ENCODE results near the gene EMX1.
A peak's percentile ranks its signal among the peaks of the same experiment; 100 is the strongest.

The EMX1 gene

GRCh38 chr2:72926368-72926767 is 9.0 kb downstream of the EMX1 start:
- no peak for DNase-seq

GRCh38 chr2:72926811-72927465 is 9.6 kb downstream of the EMX1 start:
- no peak for DNase-seq

GRCh38 chr2:72927619-72928550 is 10.6 kb downstream of the EMX1 start:
- peak; percentile 5 for DNase-seq

GRCh38 chr2:72929010-72929409 is 11.7 kb downstream of the EMX1 start:
- DNase-seq, result no peak

- DNase-seq, result peak; percentile 12
Measured at GRCh38 chr2:72931280-72931910, 14.1 kb downstream of the EMX1 start.

GRCh38 chr2:72932045-72932740 is 14.9 kb downstream of the EMX1 start:
- peak; percentile 7 for DNase-seq

- peak; percentile 9 for DNase-seq
Measured at GRCh38 chr2:72932805-72933204, 15.5 kb downstream of the EMX1 start.

- DNase-seq, result peak; percentile 4
Measured at GRCh38 chr2:72933207-72933606, 15.9 kb downstream of the EMX1 start.

- DNase-seq, result peak; percentile 16
Measured at GRCh38 chr2:72933646-72934151, 16.4 kb downstream of the EMX1 start.

- DNase-seq, result peak; percentile 14
Measured at GRCh38 chr2:72934683-72935610, 17.6 kb downstream of the EMX1 start.

GRCh38 chr2:72935611-72935957 is 18.3 kb downstream of the EMX1 start:
- no peak for DNase-seq

GRCh38 chr2:72936660-72937355 is 19.5 kb downstream of the EMX1 start:
- DNase-seq, result no peak

- DNase-seq, result no peak
Measured at GRCh38 chr2:72937356-72937669, 20.0 kb downstream of the EMX1 start.

- DNase-seq, result no peak
Measured at GRCh38 chr2:72938455-72938854, 21.1 kb downstream of the EMX1 start.

GRCh38 chr2:72940361-72940760 is 23.0 kb downstream of the EMX1 start:
- DNase-seq, result no peak

GRCh38 chr2:72940786-72941185 is 23.5 kb downstream of the EMX1 start:
- no peak for DNase-seq

GRCh38 chr2:72942293-72942692 is 25.0 kb downstream of the EMX1 start:
- no peak for DNase-seq

- DNase-seq, result no peak
Measured at GRCh38 chr2:72942881-72943418, 25.6 kb downstream of the EMX1 start.

- DNase-seq, result no peak
Measured at GRCh38 chr2:72943540-72944395, 26.4 kb downstream of the EMX1 start.

All from CD4-positive, alpha-beta T cell treated with Interleukin-15 for 1 hour (primary cell).